ENCODE results near the gene UBXN10.

UBXN10 gene

DNA sequence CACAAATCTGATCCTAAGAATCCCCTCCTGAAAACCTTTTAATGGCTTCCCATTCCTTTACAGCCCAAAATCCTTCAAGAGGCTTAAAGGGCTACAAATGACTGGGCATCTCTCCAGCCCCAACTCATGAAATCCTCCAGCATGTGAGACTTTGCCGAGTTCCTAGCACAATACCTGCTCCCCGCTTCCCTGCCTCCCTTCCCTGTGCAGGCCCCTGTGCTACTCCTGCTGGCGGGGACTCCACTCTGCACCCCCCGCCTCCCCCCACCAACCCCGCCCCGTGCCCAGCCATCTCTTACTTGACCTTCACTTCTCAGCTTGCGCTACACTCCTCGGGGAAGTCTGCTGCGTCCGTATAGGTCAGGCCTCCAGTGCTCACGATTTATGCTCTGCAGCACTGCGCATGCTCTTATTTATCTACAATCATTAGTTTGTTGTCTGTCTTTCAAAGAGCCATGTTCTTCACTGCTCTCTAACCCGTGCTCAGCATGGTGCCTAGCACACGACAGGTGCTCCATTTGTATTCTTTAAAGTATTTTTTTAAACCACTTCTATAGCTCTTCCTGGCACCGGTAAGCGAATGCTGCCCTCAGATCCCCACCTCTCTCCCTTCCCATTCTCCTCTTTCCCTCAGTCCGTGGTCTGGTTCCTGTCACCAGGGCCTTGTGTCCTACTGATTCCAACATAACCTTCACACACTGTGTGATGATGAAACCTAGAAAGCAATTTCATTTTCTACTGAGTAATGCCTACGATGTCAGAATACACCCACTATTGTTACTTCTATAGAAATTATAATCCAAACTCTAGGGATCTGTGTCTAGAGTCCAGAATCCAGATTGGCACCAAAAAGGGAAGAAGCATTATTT lies 37.9 kb downstream of the UBXN10 start:
- Histone ChIP-seq H3K27me3 (ENCODE audit: insufficient read depth, low read length, poor library complexity, severe bottlenecking) (peaks cover 4% of the 10 kb centered on the region), H3F3A (ENCODE audit: low read depth) (no peaks in the 10 kb centered on the region), H3K36me3 (ENCODE audit: insufficient read depth, low read length) (no peaks in the 10 kb centered on the region), H3K9me3 (ENCODE audit: insufficient read depth, low read depth, low read length) (no peaks in the 10 kb centered on the region), H3K4me1 (ENCODE audit: insufficient read depth, low read length, poor library complexity, severe bottlenecking) (no peaks in the 10 kb centered on the region), H3K4me2 (ENCODE audit: low read depth, low read length, poor library complexity, severe bottlenecking) (no peak overlapping the region), H3K4me3 (ENCODE audit: low read length, poor library complexity, severe bottlenecking) (no peak overlapping the region), H3K79me2 (ENCODE audit: insufficient read depth, low read length) (no peaks in the 10 kb centered on the region), H3K9me2 (replicated peaks; ENCODE audit: low read depth, low read length) (no peaks in the 10 kb centered on the region), H2AFZ (ENCODE audit: low read length) (no peak overlapping the region), H3K9ac (ENCODE audit: low read depth, low read length, poor library complexity, severe bottlenecking) (no peak overlapping the region), H4K20me1 (ENCODE audit: insufficient read depth, low read length, poor library complexity, severe bottlenecking) (no peaks in the 10 kb centered on the region)
- TF ChIP-seq EZH2phosphoT487 (IDR thresholded peaks at IDR 0.05; ENCODE audit: borderline replicate concordance), result no peak
- TF ChIP-seq, protein P1, sequence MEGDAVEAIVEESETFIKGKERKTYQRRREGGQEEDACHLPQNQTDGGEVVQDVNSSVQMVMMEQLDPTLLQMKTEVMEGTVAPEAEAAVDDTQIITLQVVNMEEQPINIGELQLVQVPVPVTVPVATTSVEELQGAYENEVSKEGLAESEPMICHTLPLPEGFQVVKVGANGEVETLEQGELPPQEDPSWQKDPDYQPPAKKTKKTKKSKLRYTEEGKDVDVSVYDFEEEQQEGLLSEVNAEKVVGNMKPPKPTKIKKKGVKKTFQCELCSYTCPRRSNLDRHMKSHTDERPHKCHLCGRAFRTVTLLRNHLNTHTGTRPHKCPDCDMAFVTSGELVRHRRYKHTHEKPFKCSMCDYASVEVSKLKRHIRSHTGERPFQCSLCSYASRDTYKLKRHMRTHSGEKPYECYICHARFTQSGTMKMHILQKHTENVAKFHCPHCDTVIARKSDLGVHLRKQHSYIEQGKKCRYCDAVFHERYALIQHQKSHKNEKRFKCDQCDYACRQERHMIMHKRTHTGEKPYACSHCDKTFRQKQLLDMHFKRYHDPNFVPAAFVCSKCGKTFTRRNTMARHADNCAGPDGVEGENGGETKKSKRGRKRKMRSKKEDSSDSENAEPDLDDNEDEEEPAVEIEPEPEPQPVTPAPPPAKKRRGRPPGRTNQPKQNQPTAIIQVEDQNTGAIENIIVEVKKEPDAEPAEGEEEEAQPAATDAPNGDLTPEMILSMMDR (conservative IDR thresholded peaks at IDR 0.05; ENCODE audit: low read length), result no peak

DNA sequence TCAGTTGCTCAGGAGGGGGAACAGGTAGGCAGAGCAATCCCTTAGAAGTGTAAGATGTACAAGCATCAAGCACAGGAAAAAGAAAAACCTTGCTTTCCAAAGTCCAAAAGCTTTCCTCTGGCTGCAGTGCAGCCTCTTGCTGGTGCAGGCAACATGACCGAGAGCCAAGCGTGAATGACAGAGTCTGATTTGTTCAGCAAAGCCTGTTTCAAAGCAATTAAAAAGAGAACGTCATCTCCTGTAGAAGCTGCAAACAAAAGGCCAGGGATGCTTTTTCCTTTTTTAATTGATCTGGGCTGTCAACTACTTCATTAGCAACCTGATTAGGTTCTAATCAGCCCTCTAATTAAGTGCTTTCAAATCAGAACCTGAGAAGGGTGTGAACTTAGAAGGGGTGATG lies 38.6 kb downstream of the UBXN10 start:
- H3K36me3 ChIP-seq (ENCODE audit: insufficient read depth, low read length), result no peaks in the 10 kb centered on the region
- H3K27me3 ChIP-seq (ENCODE audit: insufficient read depth, low read length, poor library complexity, severe bottlenecking), result peaks cover 4% of the 10 kb centered on the region
- no peak overlapping the region for H3K4me3 ChIP-seq (ENCODE audit: low read length, poor library complexity, severe bottlenecking)
- H3K4me2 ChIP-seq (ENCODE audit: low read depth, low read length, poor library complexity, severe bottlenecking), result no peak overlapping the region
- H4K20me1 ChIP-seq (ENCODE audit: insufficient read depth, low read length, poor library complexity, severe bottlenecking), result no peaks in the 10 kb centered on the region
- no peak overlapping the region for H3K9ac ChIP-seq (ENCODE audit: low read depth, low read length, poor library complexity, severe bottlenecking)
- no peaks in the 10 kb centered on the region for H3K9me2 ChIP-seq (replicated peaks; ENCODE audit: low read depth, low read length)
- no peaks in the 10 kb centered on the region for H3K4me1 ChIP-seq (ENCODE audit: insufficient read depth, low read length, poor library complexity, severe bottlenecking)
- TF ChIP-seq, protein P1 (conservative IDR thresholded peaks at IDR 0.05; ENCODE audit: low read length), result no peak
- no peak for TF ChIP-seq EZH2phosphoT487 (IDR thresholded peaks at IDR 0.05; ENCODE audit: borderline replicate concordance)
- H3K9me3 ChIP-seq (ENCODE audit: insufficient read depth, low read depth, low read length), result no peaks in the 10 kb centered on the region
- no peaks in the 10 kb centered on the region for H3F3A ChIP-seq (ENCODE audit: low read depth)
- H2AFZ ChIP-seq (ENCODE audit: low read length), result no peak overlapping the region
- H3K79me2 ChIP-seq (ENCODE audit: insufficient read depth, low read length), result no peaks in the 10 kb centered on the region

DNA sequence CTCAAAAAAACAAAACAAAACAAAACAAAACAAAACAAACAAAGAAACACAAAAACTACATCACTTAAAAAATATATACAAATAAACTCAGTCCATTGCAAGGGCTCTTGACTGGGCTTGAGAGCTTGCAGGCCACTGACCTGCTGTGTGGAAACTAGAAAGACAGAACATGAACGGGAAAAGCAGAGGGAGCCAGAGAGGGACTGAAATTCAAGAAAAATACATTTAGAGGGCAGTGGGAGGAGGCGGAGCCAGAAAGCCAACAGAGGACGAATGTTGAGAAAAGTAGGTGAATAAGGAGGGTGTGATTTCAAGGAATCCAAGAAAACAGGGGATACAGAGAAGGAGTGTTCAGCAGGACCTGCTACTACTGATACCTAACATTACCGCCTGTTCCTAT lies 41.8 kb downstream of the UBXN10 start:
- no peaks in the 10 kb centered on the region for H3K4me1 ChIP-seq (ENCODE audit: insufficient read depth, low read length, poor library complexity, severe bottlenecking)
- no peak overlapping the region for H3K9ac ChIP-seq (ENCODE audit: low read depth, low read length, poor library complexity, severe bottlenecking)
- no peaks in the 10 kb centered on the region for H3K9me3 ChIP-seq (ENCODE audit: insufficient read depth, low read depth, low read length)
- H3K4me2 ChIP-seq (ENCODE audit: low read depth, low read length, poor library complexity, severe bottlenecking), result no peak overlapping the region
- H4K20me1 ChIP-seq (ENCODE audit: insufficient read depth, low read length, poor library complexity, severe bottlenecking), result no peaks in the 10 kb centered on the region
- TF ChIP-seq, protein P1 (conservative IDR thresholded peaks at IDR 0.05; ENCODE audit: low read length), result no peak
- no peak for TF ChIP-seq EZH2phosphoT487 (IDR thresholded peaks at IDR 0.05; ENCODE audit: borderline replicate concordance)
- no peaks in the 10 kb centered on the region for H3K36me3 ChIP-seq (ENCODE audit: insufficient read depth, low read length)
- no peaks in the 10 kb centered on the region for H3K79me2 ChIP-seq (ENCODE audit: insufficient read depth, low read length)
- H3F3A ChIP-seq (ENCODE audit: low read depth), result no peaks in the 10 kb centered on the region
- H2AFZ ChIP-seq (ENCODE audit: low read length), result no peak overlapping the region
- H3K9me2 ChIP-seq (replicated peaks; ENCODE audit: low read depth, low read length), result no peaks in the 10 kb centered on the region
- H3K4me3 ChIP-seq (ENCODE audit: low read length, poor library complexity, severe bottlenecking), result no peak overlapping the region
- peaks cover 1% of the 10 kb centered on the region for H3K27me3 ChIP-seq (ENCODE audit: insufficient read depth, low read length, poor library complexity, severe bottlenecking)
